ENCODE measurements around the gene RARG.

DNA sequence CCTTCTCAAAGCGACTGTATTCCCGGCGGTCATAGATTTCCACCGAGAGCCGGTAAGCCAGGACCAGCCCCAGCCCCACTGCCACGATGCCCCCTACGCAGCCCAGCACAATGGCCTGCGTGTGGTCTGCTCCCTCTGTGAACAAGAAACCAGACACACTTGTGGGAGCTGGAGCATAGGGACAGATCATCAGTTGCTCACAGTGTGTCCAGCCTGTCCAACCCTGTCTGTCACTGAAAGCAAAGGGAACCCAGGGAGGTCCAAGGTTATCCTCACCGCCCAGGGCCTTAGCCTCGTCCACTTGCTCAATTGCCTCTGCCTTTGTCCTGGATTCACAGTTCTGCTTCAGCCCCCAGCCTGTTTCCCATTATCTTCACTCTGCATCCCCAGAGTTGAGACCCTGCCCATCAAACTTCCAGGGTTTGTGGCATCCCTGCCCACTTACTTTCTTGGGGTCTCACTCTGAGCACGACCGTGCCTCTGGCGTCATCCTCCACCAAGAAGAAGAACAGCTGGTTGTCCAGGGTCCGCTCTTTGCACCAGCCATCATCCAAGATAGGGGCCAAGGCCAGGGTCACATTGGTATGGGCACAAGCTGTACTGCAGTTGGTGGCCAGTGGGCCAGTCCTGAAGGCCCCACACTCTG lies 40.0 kb downstream of the RARG start:
- TF ChIP-seq, protein P1, sequence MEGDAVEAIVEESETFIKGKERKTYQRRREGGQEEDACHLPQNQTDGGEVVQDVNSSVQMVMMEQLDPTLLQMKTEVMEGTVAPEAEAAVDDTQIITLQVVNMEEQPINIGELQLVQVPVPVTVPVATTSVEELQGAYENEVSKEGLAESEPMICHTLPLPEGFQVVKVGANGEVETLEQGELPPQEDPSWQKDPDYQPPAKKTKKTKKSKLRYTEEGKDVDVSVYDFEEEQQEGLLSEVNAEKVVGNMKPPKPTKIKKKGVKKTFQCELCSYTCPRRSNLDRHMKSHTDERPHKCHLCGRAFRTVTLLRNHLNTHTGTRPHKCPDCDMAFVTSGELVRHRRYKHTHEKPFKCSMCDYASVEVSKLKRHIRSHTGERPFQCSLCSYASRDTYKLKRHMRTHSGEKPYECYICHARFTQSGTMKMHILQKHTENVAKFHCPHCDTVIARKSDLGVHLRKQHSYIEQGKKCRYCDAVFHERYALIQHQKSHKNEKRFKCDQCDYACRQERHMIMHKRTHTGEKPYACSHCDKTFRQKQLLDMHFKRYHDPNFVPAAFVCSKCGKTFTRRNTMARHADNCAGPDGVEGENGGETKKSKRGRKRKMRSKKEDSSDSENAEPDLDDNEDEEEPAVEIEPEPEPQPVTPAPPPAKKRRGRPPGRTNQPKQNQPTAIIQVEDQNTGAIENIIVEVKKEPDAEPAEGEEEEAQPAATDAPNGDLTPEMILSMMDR (IDR thresholded peaks at IDR 0.05): no peak
- TF ChIP-seq POLR2A (IDR thresholded peaks at IDR 0.05): no peak

Data from heart left ventricle (tissue), 13 donors.